Measurements from ENCODE around the gene PXDN.

- no peak for TF ChIP-seq EZH2 (IDR thresholded peaks at IDR 0.05)
- no peak for TF ChIP-seq POLR2AphosphoS5 (IDR thresholded peaks at IDR 0.05; ENCODE audit: borderline replicate concordance, low read depth, low read length)
Observed at GRCh38 chr2:1588051-1588977, 156.0 kb downstream of the PXDN start.
